Lower leg skin (tissue), 4 donors: Measurements from ENCODE around the gene SBK2. TPM values are rescaled to one million over a fixed set of nuclear protein-coding genes. Genes with fewer than 3 reads are reported as not detected.
A peak's percentile ranks its signal among the peaks of the same experiment; 100 is the strongest.

Experiments
- DNase-seq, 2 donors: peaks; one replicate each; pipeline ENCODE4 v3.0.0-alpha.2; 2019; ENCODE audit warnings: low spot score in 2 of 2
- H3K4me3 ChIP-seq: fragments of 200-600 bp; sonication (generic); 2 replicates; pipeline ENCODE4 v1.5.1; 2017; ENCODE audit warnings: mild to moderate bottlenecking, low read depth; ENCODE audit not compliant: poor library complexity, severe bottlenecking
- CTCF ChIP-seq, 3 donors: fragments of 450-650 bp; IDR thresholded peaks; one replicate each; pipeline ENCODE4 v1.5.1; 2016; ENCODE audit warnings: antibody characterized with exemption in 3 of 3, mild to moderate bottlenecking in 3 of 3, moderate library complexity in 2 of 3
- POLR2A ChIP-seq, 2 donors: fragments of 450-650 bp; IDR thresholded peaks; one replicate each; pipeline ENCODE4 v1.6.1; 2016 to 2017; ENCODE audit warnings: antibody characterized with exemption in 2 of 2, mild to moderate bottlenecking in 1 of 2, moderate library complexity in 1 of 2
- WGBS, 2 donors: methylation state at CpG; one replicate each; pipeline ENCODE4 v1.1.5; 2018; 5-methylcytosine and 5-hydroxymethylcytosine counted together
- intact Hi-C: fragments of 100-400 bp; cut with DNase I; formaldehyde crosslinking; loops from one replicate; pipeline ENCODE4 v1.15.0; 2023; ENCODE audit warnings: low total_unique reads
- total RNA-seq, 4 donors: library from RNA; depleted of rRNA; stranded (reverse); fragments of >200 nt; gene quantifications; one replicate each; pipeline ENCODE4 v1.1.0, GENCODE V29; 2016

SBK2 gene
- total RNA-seq, 4 donors from 2014 or later: not detected

- no peak for DNase-seq
- WGBS, 2 donors: 49 to 51% methylated on average over 5 of the region's 5 CpGs
- intact Hi-C loops: no loop called here
- no peak overlapping the region for H3K4me3 ChIP-seq
- no peak for TF ChIP-seq POLR2A (IDR thresholded peaks at IDR 0.05)
- TF ChIP-seq CTCF (IDR thresholded peaks at IDR 0.05): no peak
Observed at GRCh38 chr19:55552206-55552605, 15.3 kb upstream of the SBK2 start.

- intact Hi-C loops: no loop called here
- no peak for DNase-seq
- 60 to 67% methylated on average over 7 of the region's 7 CpGs for WGBS, 2 donors
- no peak overlapping the region for H3K4me3 ChIP-seq
- no peak for TF ChIP-seq POLR2A (IDR thresholded peaks at IDR 0.05)
- TF ChIP-seq CTCF (IDR thresholded peaks at IDR 0.05): no peak
Observed at GRCh38 chr19:55550321-55550650, 13.4 kb upstream of the SBK2 start.

GRCh38 chr19:55549500-55550320 is 12.8 kb upstream of the SBK2 start:
- no peak for DNase-seq
- TF ChIP-seq POLR2A (IDR thresholded peaks at IDR 0.05) (no peak), CTCF (IDR thresholded peaks at IDR 0.05) (no peak)
- no peak overlapping the region for H3K4me3 ChIP-seq
- intact Hi-C loops: no loop called here
- WGBS, 2 donors: 24 to 26% methylated on average over 21 to 35 of the region's 36 CpGs

GRCh38 chr19:55546822-55547614 is 10.1 kb upstream of the SBK2 start:
- intact Hi-C loops: no loop called here
- WGBS, 2 donors: 32% methylated on average over 16 to 17 of the region's 17 CpGs
- DNase-seq: peak; percentile 51 to 94
- no peak overlapping the region for H3K4me3 ChIP-seq
- TF ChIP-seq POLR2A (IDR thresholded peaks at IDR 0.05): no peak
- TF ChIP-seq CTCF (IDR thresholded peaks at IDR 0.05): no peak

GRCh38 chr19:55546011-55546410 is 9.1 kb upstream of the SBK2 start:
- TF ChIP-seq POLR2A (IDR thresholded peaks at IDR 0.05) (no peak), CTCF (IDR thresholded peaks at IDR 0.05) (no peak)
- intact Hi-C loops: no loop called here
- no peak overlapping the region for H3K4me3 ChIP-seq
- whole genome bisulfite sequencing, 2 donors: 52 to 59% methylated on average over 10 to 11 of the region's 11 CpGs
- no peak for DNase-seq
